Mesenchymal stem cell (in vitro differentiated cells and primary cell): Measurements from ENCODE around the gene BAHCC1.

Experiments
- DNase-seq: peaks from one replicate; pipeline ENCODE4 v3.0.0-alpha.2; 2013
- H2AFZ ChIP-seq: one replicate; pipeline ENCODE4 v1.6.1; 2013; ENCODE audit warnings: low read depth, mild to moderate bottlenecking, control low read depth, inconsistent platforms, low read length, moderate library complexity
- H2AK5ac ChIP-seq: 2 replicates; pipeline ENCODE4 v1.6.1; 2013; ENCODE audit warnings: low read length, moderate library complexity, mild to moderate bottlenecking, inconsistent platforms; ENCODE audit not compliant: severe bottlenecking
- H2BK120ac ChIP-seq: one replicate; pipeline ENCODE4 v1.6.1; 2013; ENCODE audit warnings: low read depth, mild to moderate bottlenecking, inconsistent platforms, low read length, moderate library complexity
- H2BK12ac ChIP-seq, 2 experiments: one replicate each; pipeline ENCODE4 v1.6.1; 2013; ENCODE audit warnings: inconsistent platforms in 2 of 2, low read length in 2 of 2, mild to moderate bottlenecking in 2 of 2, moderate library complexity in 2 of 2, control low read depth in 1 of 2
- H2BK15ac ChIP-seq: one replicate; pipeline ENCODE4 v1.6.1; 2013; ENCODE audit warnings: mild to moderate bottlenecking, low read depth, inconsistent platforms; ENCODE audit not compliant: poor library complexity, severe bottlenecking
- H2BK5ac ChIP-seq: 2 replicates; pipeline ENCODE4 v1.6.1; 2013; ENCODE audit warnings: low read depth, mild to moderate bottlenecking, low read length, control low read depth, inconsistent platforms; ENCODE audit not compliant: poor library complexity, severe bottlenecking
- H3K14ac ChIP-seq, 2 experiments: one replicate each; pipeline ENCODE4 v1.6.1; 2013; ENCODE audit warnings: inconsistent platforms in 2 of 2, low read length in 2 of 2, control low read depth in 1 of 2, mild to moderate bottlenecking in 1 of 2, moderate library complexity in 1 of 2
- H3K18ac ChIP-seq, 2 experiments: one replicate each; pipeline ENCODE4 v1.6.1; 2013; ENCODE audit warnings: inconsistent platforms in 2 of 2, low read length in 2 of 2, control low read depth in 1 of 2, low read depth in 1 of 2, mild to moderate bottlenecking in 1 of 2
- H3K23ac ChIP-seq, 2 experiments: one replicate each; pipeline ENCODE4 v1.6.1; 2013; ENCODE audit warnings: inconsistent platforms in 2 of 2, low read length in 2 of 2, mild to moderate bottlenecking in 2 of 2, moderate library complexity in 2 of 2, control low read depth in 1 of 2
- H3K27ac ChIP-seq: 2 replicates; pipeline ENCODE4 v1.5.1; 2013; ENCODE audit warnings: mild to moderate bottlenecking, moderate library complexity, low read length, control low read depth, inconsistent platforms; ENCODE audit not compliant: poor library complexity, severe bottlenecking
- H3K27me3 ChIP-seq, 2 experiments: 2 replicates each; pipeline versions ENCODE4 v1.6.1 to v1.7.0; 2013; ENCODE audit warnings: low read length in 2 of 2, mild to moderate bottlenecking in 2 of 2, moderate library complexity in 2 of 2, control low read depth in 1 of 2, inconsistent platforms in 1 of 2; ENCODE audit not compliant: control insufficient read depth in 1 of 2, insufficient read depth in 1 of 2
- H3K36me3 ChIP-seq, 2 experiments: 2 replicates each; pipeline versions ENCODE4 v1.6.1 to v1.7.0; 2013; ENCODE audit warnings: low read length in 2 of 2, control low read depth in 1 of 2, inconsistent platforms in 1 of 2, low read depth in 1 of 2, mild to moderate bottlenecking in 1 of 2; ENCODE audit not compliant: insufficient read depth in 2 of 2, control insufficient read depth in 1 of 2
- H3K4ac ChIP-seq, 2 experiments: one replicate each; pipeline ENCODE4 v1.6.1; 2013; ENCODE audit warnings: inconsistent platforms in 2 of 2, low read length in 2 of 2, mild to moderate bottlenecking in 2 of 2, moderate library complexity in 2 of 2, control low read depth in 1 of 2, low read depth in 1 of 2
- H3K4me1 ChIP-seq: 2 replicates; pipeline ENCODE4 v1.6.1; 2013; ENCODE audit warnings: low read depth, low read length, control low read depth; ENCODE audit not compliant: control insufficient read depth, insufficient read depth
- H3K4me2 ChIP-seq: 2 replicates; pipeline ENCODE4 v1.6.1; 2013; ENCODE audit warnings: low read length, mild to moderate bottlenecking, inconsistent platforms; ENCODE audit not compliant: poor library complexity, severe bottlenecking
- H3K4me3 ChIP-seq, 2 experiments: 2 replicates each; pipeline versions ENCODE4 v1.5.1 to v1.7.0; 2013; ENCODE audit warnings: low read length in 2 of 2, mild to moderate bottlenecking in 2 of 2, control low read depth in 1 of 2, low read depth in 1 of 2; ENCODE audit not compliant: insufficient read depth in 1 of 2
- H3K79me1 ChIP-seq: replicated peaks from 2 replicates; pipeline ENCODE4 v1.6.1; 2013; ENCODE audit warnings: mild to moderate bottlenecking, control low read depth, low read length, inconsistent platforms; ENCODE audit not compliant: poor library complexity, severe bottlenecking
- H3K9ac ChIP-seq: 2 replicates; pipeline ENCODE4 v1.7.0; 2013; ENCODE audit warnings: mild to moderate bottlenecking, low read length, moderate library complexity
- H3K9me3 ChIP-seq: 2 replicates; pipeline ENCODE4 v1.7.0; 2013; ENCODE audit warnings: mild to moderate bottlenecking, low read length; ENCODE audit not compliant: control insufficient read depth
- H4K8ac ChIP-seq: one replicate; pipeline ENCODE4 v1.6.1; 2013; ENCODE audit warnings: inconsistent platforms, mild to moderate bottlenecking, low read length, moderate library complexity
- H4K91ac ChIP-seq: one replicate; pipeline ENCODE4 v1.6.1; 2013; ENCODE audit warnings: mild to moderate bottlenecking, low read length, inconsistent platforms
- WGBS: methylation state at CpG from one replicate; pipeline ENCODE4 v1.1.7; 2013; ENCODE audit warnings: mixed read lengths; 5-methylcytosine and 5-hydroxymethylcytosine counted together

BAHCC1 gene

DNA sequence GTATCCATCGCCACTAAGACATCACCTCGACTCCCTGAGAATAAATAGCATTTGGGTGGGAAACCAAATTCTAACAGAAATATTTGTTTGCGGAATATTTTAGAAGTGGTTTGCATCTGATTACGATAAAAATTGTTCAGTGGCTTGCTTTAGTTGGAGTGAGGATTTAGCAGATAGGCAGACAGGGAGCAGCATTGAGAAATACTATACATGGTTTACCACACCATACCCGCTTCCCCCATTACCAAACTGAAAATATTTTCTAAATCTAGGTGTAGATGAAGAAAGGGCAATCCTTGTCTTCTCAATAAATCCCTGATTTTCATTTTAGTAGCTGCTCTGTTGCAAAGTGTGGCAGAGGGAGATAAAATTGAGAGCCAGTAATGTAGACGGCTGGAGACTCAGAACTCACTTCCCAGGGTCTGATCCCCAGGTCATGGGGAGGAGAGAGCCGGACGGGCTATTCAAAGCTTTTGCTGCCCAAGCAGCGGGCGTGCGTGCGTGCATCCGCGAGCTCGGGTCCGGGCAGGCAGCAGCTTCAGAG lies 808 bp upstream of the BAHCC1 start:
- Histone ChIP-seq H3K27ac (peak overlapping the region; percentile 17), H2AK5ac (no peak overlapping the region), H3K4me3 (peak overlapping the region in 1 of 2 experiments; percentile 81), H3K79me1 (peaks cover 17% of the 10 kb centered on the region), H3K23ac (no peak overlapping the region), H3K18ac (peak overlapping the region; percentile 79 to 83), H2BK5ac (no peak overlapping the region), H2BK120ac (peak overlapping the region; percentile 49), H3K4me2 (peak overlapping the region; percentile 66), H3K14ac (peak overlapping the region in 1 of 2 experiments; percentile 71), H3K4ac (peak overlapping the region; percentile 33 to 94), H2BK15ac (peak overlapping the region; percentile 83), H4K91ac (peak overlapping the region; percentile 75), H3K4me1 (peaks cover 30% of the 10 kb centered on the region), H3K9me3 (no peaks in the 10 kb centered on the region), H2BK12ac (peak overlapping the region in 1 of 2 experiments; percentile 74), H3K27me3 (no peaks in the 10 kb centered on the region), H3K36me3 (peaks cover 0 to 11% of the 10 kb centered on the region in 2 experiments), H3K9ac (peak overlapping the region; percentile 57), H2AFZ (no peak overlapping the region), H4K8ac (peak overlapping the region; percentile 72)
- no peak for DNase-seq
- 14% methylated on average over 13 of the region's 16 CpGs for WGBS

DNA sequence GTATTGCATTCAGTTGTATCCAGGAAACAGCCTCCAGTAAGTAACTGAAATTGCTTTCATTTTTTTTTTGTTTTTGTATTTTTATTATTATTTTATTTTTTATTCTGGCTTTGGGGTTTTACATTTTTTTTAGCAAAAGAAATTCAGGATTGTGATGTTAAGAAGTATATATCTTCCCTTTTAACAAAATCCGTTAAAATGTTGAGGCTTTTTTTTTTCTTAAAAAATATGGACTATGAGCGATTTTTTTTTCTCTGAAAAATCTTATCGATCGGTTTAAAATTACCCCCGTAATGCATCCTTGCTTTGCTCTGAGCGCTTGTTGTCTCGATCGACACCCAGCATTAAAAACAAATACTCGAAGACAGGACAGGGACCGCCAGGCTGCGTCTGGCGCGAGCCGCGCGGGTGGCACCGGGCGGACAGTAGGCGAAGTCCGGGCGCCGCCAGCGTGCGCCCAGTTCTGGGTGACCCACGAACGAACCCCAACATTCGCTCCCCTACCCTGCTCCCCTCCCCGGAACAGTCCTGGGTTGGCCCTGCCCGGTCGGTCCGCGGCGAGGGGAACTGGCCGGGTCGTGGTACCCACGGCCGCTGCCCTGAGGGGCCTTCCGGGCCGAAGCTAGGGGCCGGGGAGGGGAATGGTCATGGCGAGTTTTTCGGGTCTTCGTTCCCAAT lies 482 bp downstream of the BAHCC1 start:
- Histone ChIP-seq H3K4me3 (peak overlapping the region; percentile 66 to 82), H4K91ac (peak overlapping the region; percentile 75), H3K18ac (peak overlapping the region; percentile 96 to 98), H2AFZ (no peak overlapping the region), H3K36me3 (peaks cover 0 to 4% of the 10 kb centered on the region in 2 experiments), H3K79me1 (peaks cover 13% of the 10 kb centered on the region), H3K9ac (peak overlapping the region; percentile 96), H2BK12ac (peak overlapping the region in 1 of 2 experiments; percentile 81), H3K4me2 (peak overlapping the region; percentile 97), H3K4ac (peak overlapping the region; percentile 85 to 100), H3K4me1 (peaks cover 28% of the 10 kb centered on the region), H2BK5ac (peak overlapping the region; percentile 99), H4K8ac (peak overlapping the region; percentile 64), H2BK120ac (peak overlapping the region; percentile 100), H3K27me3 (no peaks in the 10 kb centered on the region), H2BK15ac (peak overlapping the region; percentile 99), H2AK5ac (peak overlapping the region; percentile 83), H3K27ac (peak overlapping the region; percentile 72), H3K14ac (peak overlapping the region; percentile 61 to 95), H3K23ac (peak overlapping the region in 1 of 2 experiments; percentile 97), H3K9me3 (no peaks in the 10 kb centered on the region)
- DNase-seq, result no peak
- WGBS, result 0% methylated on average over 27 of the region's 43 CpGs

DNA sequence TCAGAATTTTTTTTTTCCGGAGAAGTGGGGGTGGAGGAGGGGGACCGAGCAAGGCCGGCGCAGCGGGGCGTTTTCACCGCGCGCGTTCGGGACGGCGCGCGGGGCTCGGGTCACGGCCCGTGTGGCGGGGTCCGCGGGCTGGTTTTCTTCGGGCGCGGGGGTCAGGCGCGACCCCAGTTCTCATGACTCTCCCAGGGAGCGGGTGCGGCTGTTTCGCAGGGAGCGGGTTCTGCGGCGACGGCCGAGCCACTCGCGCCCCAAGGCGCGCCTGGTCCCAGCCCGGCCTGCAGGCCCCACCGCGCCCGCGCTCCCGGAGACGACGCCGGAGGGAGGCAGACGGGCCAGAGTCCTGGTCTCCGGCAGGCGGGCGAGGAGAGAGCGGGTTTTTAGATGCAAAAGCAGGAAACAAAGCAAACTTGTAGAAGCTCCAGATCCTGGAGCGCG lies 1.0 kb downstream of the BAHCC1 start:
- no peak overlapping the region for H2AFZ ChIP-seq

GRCh38 chr17:81396722-81397313 lies 1.6 kb downstream of the BAHCC1 start:
- Histone ChIP-seq H2BK12ac (peak overlapping the region; percentile 61 to 97), H3K4ac (peak overlapping the region; percentile 96 to 100), H3K4me3 (peak overlapping the region; percentile 66 to 82), H3K4me1 (peaks cover 27% of the 10 kb centered on the region), H3K18ac (peak overlapping the region; percentile 96 to 98), H2AK5ac (peak overlapping the region; percentile 65), H3K79me1 (peaks cover 5% of the 10 kb centered on the region), H3K14ac (peak overlapping the region; percentile 92 to 100), H2AFZ (no peak overlapping the region), H3K9me3 (no peaks in the 10 kb centered on the region), H3K9ac (peak overlapping the region; percentile 96), H2BK15ac (peak overlapping the region; percentile 99), H3K23ac (peak overlapping the region; percentile 57 to 90), H2BK5ac (peak overlapping the region; percentile 99), H3K36me3 (peaks cover 0 to 4% of the 10 kb centered on the region in 2 experiments), H3K27ac (peak overlapping the region; percentile 54), H3K4me2 (peak overlapping the region; percentile 97), H4K91ac (peak overlapping the region; percentile 99), H2BK120ac (peak overlapping the region; percentile 100), H3K27me3 (no peaks in the 10 kb centered on the region), H4K8ac (peak overlapping the region; percentile 84)
- under 1% methylated on average over 60 of the region's 61 CpGs for WGBS
- peak; percentile 63 for DNase-seq

More for the DNA sequence above, 1.0 kb downstream of the BAHCC1 start:
- H4K8ac ChIP-seq, result peak overlapping the region; percentile 84
- H3K79me1 ChIP-seq, result peaks cover 9% of the 10 kb centered on the region
- no peak overlapping the region for H3K23ac ChIP-seq
- H3K14ac ChIP-seq, result peak overlapping the region; percentile 92 to 95
- H3K4me3 ChIP-seq, result peak overlapping the region; percentile 66 to 82
- peak overlapping the region; percentile 99 for H4K91ac ChIP-seq
- H3K36me3 ChIP-seq, result peaks cover 0 to 2% of the 10 kb centered on the region in 2 experiments
- H3K18ac ChIP-seq, result peak overlapping the region; percentile 96 to 98
- H2BK15ac ChIP-seq, result peak overlapping the region; percentile 99
- H3K27ac ChIP-seq, result peak overlapping the region; percentile 72
- H2BK12ac ChIP-seq, result peak overlapping the region; percentile 61 to 97
- peak overlapping the region; percentile 96 for H3K9ac ChIP-seq
- H2AK5ac ChIP-seq, result peak overlapping the region; percentile 65
- peak overlapping the region; percentile 96 to 100 for H3K4ac ChIP-seq
- H3K27me3 ChIP-seq, result no peaks in the 10 kb centered on the region
- no peaks in the 10 kb centered on the region for H3K9me3 ChIP-seq
- H2BK120ac ChIP-seq, result peak overlapping the region; percentile 100
- H3K4me2 ChIP-seq, result peak overlapping the region; percentile 97
- peak overlapping the region; percentile 99 for H2BK5ac ChIP-seq
- no peak for DNase-seq
- under 1% methylated on average over 28 of the region's 54 CpGs for WGBS
- H3K4me1 ChIP-seq, result peaks cover 27% of the 10 kb centered on the region
